Liver (tissue), 9 donors: ENCODE data around the gene SBK3. TPM values are rescaled to one million over a fixed set of nuclear protein-coding genes. Genes with fewer than 3 reads are reported as not detected.

Source experiments
- DNase-seq: peaks from one replicate; pipeline ENCODE4 v3.0.0-alpha.2; 2017; ENCODE audit warnings: low spot score
- H3K27ac ChIP-seq, 2 donors: one replicate each; pipeline ENCODE4 v1.7.0; 2013; ENCODE audit warnings: inconsistent platforms in 2 of 2, low read length in 2 of 2, control low read depth in 1 of 2, low read depth in 1 of 2, mild to moderate bottlenecking in 1 of 2
- H3K27me3 ChIP-seq, 4 donors: one replicate each; pipeline versions ENCODE4 v1.6.1 to v1.7.0; 2013; ENCODE audit warnings: low read length in 3 of 4, inconsistent platforms in 1 of 4, mild to moderate bottlenecking in 1 of 4, moderate library complexity in 1 of 4; ENCODE audit not compliant: control insufficient read depth in 4 of 4, insufficient read depth in 4 of 4
- H3K36me3 ChIP-seq, 4 donors: one replicate each; pipeline versions ENCODE4 v1.6.1 to v1.7.0; 2013; ENCODE audit warnings: low read length in 3 of 4, mild to moderate bottlenecking in 3 of 4, low read depth in 1 of 4, moderate library complexity in 1 of 4; ENCODE audit not compliant: control insufficient read depth in 4 of 4, insufficient read depth in 3 of 4
- H3K4me1 ChIP-seq, 4 donors: one replicate each; pipeline versions ENCODE4 v1.6.1 to v1.7.0; 2013; ENCODE audit warnings: low read length in 3 of 4, mild to moderate bottlenecking in 3 of 4, moderate library complexity in 1 of 4; ENCODE audit not compliant: control insufficient read depth in 4 of 4, insufficient read depth in 4 of 4
- H3K4me3 ChIP-seq, 3 donors: one replicate each; pipeline versions ENCODE4 v1.6.1 to v1.7.0; 2013; ENCODE audit warnings: low read length in 3 of 3, control low read depth in 1 of 3, low read depth in 1 of 3, mild to moderate bottlenecking in 1 of 3
- H3K9ac ChIP-seq, 2 donors: one replicate each; pipeline ENCODE4 v1.7.0; 2013; ENCODE audit warnings: low read length in 2 of 2, mild to moderate bottlenecking in 2 of 2, moderate library complexity in 2 of 2, control low read depth in 1 of 2, low read depth in 1 of 2
- H3K9me3 ChIP-seq, 4 donors: one replicate each; pipeline versions ENCODE4 v1.6.1 to v1.7.0; 2013; ENCODE audit warnings: low read length in 3 of 4; ENCODE audit not compliant: control insufficient read depth in 4 of 4
- ATF3 ChIP-seq: IDR thresholded peaks from 2 replicates; pipeline ENCODE4 v1.6.1; 2016; ENCODE audit warnings: antibody characterized with exemption
- EGR1 ChIP-seq, 2 donors: IDR thresholded peaks; 2 replicates each; pipeline ENCODE4 v1.6.1; 2016 to 2018; ENCODE audit warnings: antibody characterized with exemption in 2 of 2, low read depth in 2 of 2
- FOXA1 ChIP-seq: IDR thresholded peaks from 2 replicates; pipeline ENCODE4 v1.6.1; 2016; ENCODE audit warnings: antibody characterized with exemption
- FOXA2 ChIP-seq: IDR thresholded peaks from 2 replicates; pipeline ENCODE4 v1.6.1; 2016; ENCODE audit warnings: antibody characterized with exemption
- GABPA ChIP-seq, 2 donors: IDR thresholded peaks in 1 of 2; conservative IDR thresholded peaks in 1 of 2; 2 replicates each; pipeline ENCODE4 v1.6.1; 2016; ENCODE audit warnings: antibody characterized with exemption in 2 of 2, mild to moderate bottlenecking in 1 of 2, moderate library complexity in 1 of 2
- HNF4A ChIP-seq, 2 donors: conservative IDR thresholded peaks; 2 replicates each; pipeline ENCODE4 v1.6.1; 2016; ENCODE audit warnings: antibody characterized with exemption in 2 of 2, mild to moderate bottlenecking in 2 of 2
- HNF4G ChIP-seq: IDR thresholded peaks from 2 replicates; pipeline ENCODE4 v1.6.1; 2016; ENCODE audit warnings: antibody characterized with exemption
- JUND ChIP-seq, 2 donors: IDR thresholded peaks; 2 replicates each; pipeline ENCODE4 v1.6.1; 2016; ENCODE audit warnings: antibody characterized with exemption in 2 of 2
- MAX ChIP-seq: IDR thresholded peaks from 2 replicates; pipeline ENCODE4 v1.6.1; 2016; ENCODE audit warnings: antibody characterized with exemption
- NR2F2 ChIP-seq: IDR thresholded peaks from 2 replicates; pipeline ENCODE4 v1.6.1; 2016; ENCODE audit warnings: antibody characterized with exemption
- RAD21 ChIP-seq, 2 donors: IDR thresholded peaks; 2 replicates each; pipeline ENCODE4 v1.6.1; 2016; ENCODE audit warnings: antibody characterized with exemption in 2 of 2, mild to moderate bottlenecking in 2 of 2
- REST ChIP-seq: IDR thresholded peaks from 2 replicates; pipeline ENCODE4 v1.6.1; 2016; ENCODE audit warnings: antibody characterized with exemption, mild to moderate bottlenecking
- SP1 ChIP-seq: IDR thresholded peaks from 2 replicates; pipeline ENCODE4 v1.6.1; 2018; ENCODE audit warnings: antibody characterized with exemption, mild to moderate bottlenecking
- TAF1 ChIP-seq: conservative IDR thresholded peaks from 2 replicates; pipeline ENCODE4 v1.6.1; 2016; ENCODE audit warnings: antibody characterized with exemption, mild to moderate bottlenecking
- YY1 ChIP-seq: IDR thresholded peaks from 2 replicates; pipeline ENCODE4 v1.6.1; 2016; ENCODE audit warnings: antibody characterized with exemption, mild to moderate bottlenecking
- ZBTB33 ChIP-seq: IDR thresholded peaks from 2 replicates; pipeline ENCODE4 v1.6.1; 2016; ENCODE audit warnings: antibody characterized with exemption
- WGBS: extraction: QIAGEN DNeasy Blood & Tissue Kit; methylation state at CpG from one replicate; pipeline ENCODE4 v1.1.7; 2013; 5-methylcytosine and 5-hydroxymethylcytosine counted together
- polyA plus RNA-seq, 2 donors: library from polyadenylated mRNA; stranded (reverse) in 1 of 2; unstranded in 1 of 2; fragments of 200-250 nt in 1 of 2; fragments of >200 nt in 1 of 2; fragmentation: Nextera tagmentation in 1 of 2; extraction: Ambion mirVana in 1 of 2; gene quantifications; one replicate each; pipeline versions ENCODE4 v1.2.1 to v1.2.3, GENCODE V29; 2013 to 2015
- total RNA-seq, 2 donors: library from RNA; depleted of rRNA; stranded (reverse); fragments of >200 nt; gene quantifications; one replicate each; pipeline ENCODE4 v1.2.3, GENCODE V29; 2014
- donor health status: healthy.
- donor health status: healthy.
- donor health status: healthy.
- donor health status: healthy.
- donor health status: healthy.

The SBK3 gene
- total and polyA plus RNA-seq, 4 donors, result 0.03 TPM; not detected in 3

GRCh38 chr19:55552620-55553019 lies 7.3 kb upstream of the SBK3 start:
- no peaks in the 10 kb centered on the region for H3K4me1 ChIP-seq
- H3K27ac ChIP-seq, result no peak overlapping the region
- H3K9me3 ChIP-seq, result no peaks in the 10 kb centered on the region
- no peak for DNase-seq
- 59% methylated on average over 13 of the region's 13 CpGs for WGBS
- H3K36me3 ChIP-seq, result no peaks in the 10 kb centered on the region
- TF ChIP-seq REST (no peak), SP1 (no peak), FOXA2 (no peak), TAF1 (no peak), JUND (IDR thresholded peaks at IDR 0.05) (no peak), HNF4A (conservative IDR thresholded peaks at IDR 0.05) (no peak), ZBTB33 (no peak), HNF4G (no peak), FOXA1 (no peak), MAX (no peak), EGR1 (IDR thresholded peaks at IDR 0.05; ENCODE audit: low read depth in 2 of 2) (no peak), RAD21 (IDR thresholded peaks at IDR 0.05) (no peak), ATF3 (no peak), YY1 (no peak), NR2F2 (no peak), GABPA (IDR thresholded peaks at IDR 0.05 in 1 of 2, conservative IDR thresholded peaks at IDR 0.05 in 1 of 2) (no peak)
- peaks cover 0 to 5% (median 2%) of the 10 kb centered on the region in 4 donors for H3K27me3 ChIP-seq
- no peak overlapping the region for H3K4me3 ChIP-seq
- H3K9ac ChIP-seq, result no peak overlapping the region

GRCh38 chr19:55552206-55552605 lies 6.9 kb upstream of the SBK3 start:
- Histone ChIP-seq H3K9ac (no peak overlapping the region), H3K4me1 (no peaks in the 10 kb centered on the region)

More at GRCh38 chr19:55552206-55552605, 6.9 kb upstream of the SBK3 start:
- TF ChIP-seq ATF3 (no peak), RAD21 (IDR thresholded peaks at IDR 0.05) (no peak), ZBTB33 (no peak), REST (no peak), TAF1 (no peak), YY1 (no peak), HNF4A (conservative IDR thresholded peaks at IDR 0.05) (no peak), JUND (IDR thresholded peaks at IDR 0.05) (no peak), NR2F2 (no peak), SP1 (no peak)
- Histone ChIP-seq H3K27me3 (peaks cover 0 to 5% (median 2%) of the 10 kb centered on the region in 4 donors), H3K27ac (no peak overlapping the region), H3K36me3 (no peaks in the 10 kb centered on the region), H3K4me3 (no peak overlapping the region), H3K9me3 (no peaks in the 10 kb centered on the region)
- WGBS, result 73% methylated on average over 5 of the region's 5 CpGs
- DNase-seq, result no peak
